ENCODE measurements around the gene RNF32.
"Not testable (repeated sequence)": the region's sequence is repeated elsewhere in the genome, so short reads cannot be mapped to it uniquely, and the experiment has no call there.

DNA sequence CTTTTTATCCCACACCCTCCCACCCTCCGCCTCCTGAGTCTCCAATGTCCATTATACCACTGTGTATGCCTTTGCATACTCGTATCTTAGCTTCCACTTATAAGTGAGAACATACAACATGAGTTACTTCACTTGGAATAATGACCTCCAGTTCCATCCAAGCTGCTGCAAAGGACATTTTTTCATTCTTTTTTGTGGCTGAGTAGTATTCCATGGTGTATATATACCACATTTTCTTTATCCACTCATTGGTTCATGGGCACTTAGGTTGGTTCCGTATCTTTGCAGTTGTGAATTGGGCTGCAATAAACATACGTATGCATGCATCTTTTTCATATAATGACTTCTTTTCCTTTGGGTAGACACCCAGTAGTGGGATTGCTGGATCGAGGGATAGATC is 6.8 kb downstream of the RNF32 start:
- TF ChIP-seq CTCF, EP300, POLR2A (IDR thresholded peaks at IDR 0.05): not testable (repeated sequence)
